Measurements from ENCODE around the gene PTGES.
"Not testable (repeated sequence)": the region's sequence is repeated elsewhere in the genome, so short reads cannot be mapped to it uniquely, and the experiment has no call there.

Gene PTGES

GRCh38 chr9:129769669-129770068, 16.8 kb upstream of the PTGES start:
- no peak for DNase-seq

GRCh38 chr9:129768486-129768885, 15.6 kb upstream of the PTGES start:
- no peak for DNase-seq

GRCh38 chr9:129765764-129766317, 13.0 kb upstream of the PTGES start:
- no peak for DNase-seq

DNA sequence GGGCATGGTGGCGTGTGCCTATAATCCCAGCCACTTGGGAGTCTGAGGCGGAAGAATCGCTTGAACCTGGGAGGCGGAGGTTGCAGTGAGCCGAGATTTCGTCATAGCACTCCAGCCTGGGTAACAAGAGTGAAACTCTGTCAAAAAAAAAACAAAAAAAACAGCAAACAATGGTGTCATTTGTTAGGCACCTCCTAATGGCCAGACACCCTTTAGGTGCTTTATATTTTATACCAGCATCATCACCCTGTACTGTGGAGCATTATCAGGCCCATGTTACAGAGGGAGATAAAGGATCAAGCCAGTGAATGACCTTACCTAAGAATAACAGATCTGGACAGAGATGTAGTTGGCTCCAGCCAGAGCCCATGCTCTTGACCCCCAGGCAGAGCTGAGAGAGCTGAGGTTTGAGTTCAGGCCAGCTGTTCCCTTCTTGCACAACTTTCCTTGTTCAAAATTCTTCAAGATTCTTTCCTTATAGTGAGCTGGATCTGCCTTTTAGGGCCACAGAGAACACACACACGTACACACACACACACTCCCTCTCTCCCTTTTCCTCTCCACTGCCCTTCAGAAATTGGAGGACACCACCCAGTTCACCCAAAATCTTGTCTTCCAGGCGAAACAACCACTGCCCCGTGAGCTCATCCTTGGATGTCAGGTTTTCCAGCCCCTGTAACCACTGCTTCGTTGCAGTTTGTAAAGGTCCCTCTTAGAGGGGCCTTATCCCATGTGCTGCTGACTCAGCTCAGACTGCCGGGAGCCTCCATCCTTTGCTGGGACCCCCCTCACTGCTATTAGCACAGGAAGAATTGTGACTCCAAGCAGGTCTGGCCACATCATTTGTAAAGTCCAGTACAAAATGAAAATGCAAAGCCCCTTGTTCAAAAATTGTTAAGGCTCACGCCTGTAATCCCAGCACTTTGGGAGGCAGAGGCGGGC, 10.4 kb upstream of the PTGES start:
- DNase-seq = no peak

- DNase-seq = not testable (repeated sequence)
Measured at GRCh38 chr9:129762370-129762984, 9.6 kb upstream of the PTGES start.

- no peak for DNase-seq
Measured at GRCh38 chr9:129761901-129762369, 9.1 kb upstream of the PTGES start.

DNA sequence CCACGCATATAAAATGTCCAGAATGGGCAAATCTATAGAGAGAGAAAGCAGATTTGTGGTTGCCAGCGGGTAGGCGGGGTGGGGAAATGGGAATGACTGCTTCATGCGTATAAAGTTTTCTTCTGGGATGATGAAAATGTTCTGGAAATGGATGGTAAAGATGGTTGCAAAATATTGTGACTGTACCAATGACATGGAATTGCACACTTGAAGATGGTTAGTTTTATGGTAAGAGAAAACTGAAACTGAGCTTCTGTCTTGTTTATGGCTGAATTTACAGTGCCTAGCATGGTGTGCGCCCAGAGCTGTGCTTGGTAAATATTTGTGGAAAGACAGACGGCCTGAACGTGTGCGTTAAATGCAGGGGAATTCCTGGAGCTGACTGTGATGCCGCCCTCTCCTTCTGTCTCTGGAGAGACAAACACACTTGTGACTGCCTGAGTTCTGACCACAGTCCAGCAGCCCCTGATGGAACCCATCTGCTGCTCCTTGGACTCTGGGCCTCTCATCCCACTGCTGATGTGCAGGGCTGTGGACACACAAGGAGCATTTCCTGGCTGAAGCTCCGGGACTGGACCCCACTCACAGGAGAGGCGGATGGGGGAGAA, 8.6 kb upstream of the PTGES start:
- DNase-seq = no peak

DNA sequence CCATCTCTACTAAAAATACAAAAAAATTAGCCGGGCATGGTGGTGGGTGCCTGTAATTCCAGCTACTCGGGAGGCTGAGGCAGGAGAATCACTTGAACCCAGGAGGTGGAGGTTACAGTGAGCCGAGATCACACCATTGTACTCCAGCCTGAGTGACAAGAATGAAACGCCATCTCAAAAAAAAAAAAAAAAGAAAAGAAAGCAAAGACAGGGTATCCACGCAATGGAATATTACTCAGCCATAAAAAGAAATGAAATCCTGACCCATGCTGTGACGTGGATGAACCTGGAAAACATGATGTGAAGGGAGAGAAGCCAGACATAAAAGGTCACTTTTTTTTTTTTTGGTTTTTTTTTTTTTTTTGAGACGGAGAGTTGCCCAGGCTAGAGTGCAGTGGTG, 7.9 kb upstream of the PTGES start:
- DNase-seq = not testable (repeated sequence)

- DNase-seq = no peak
Measured at GRCh38 chr9:129759804-129760502, 7.1 kb upstream of the PTGES start.

- DNase-seq = no peak
Measured at GRCh38 chr9:129759319-129759718, 6.5 kb upstream of the PTGES start.

DNA sequence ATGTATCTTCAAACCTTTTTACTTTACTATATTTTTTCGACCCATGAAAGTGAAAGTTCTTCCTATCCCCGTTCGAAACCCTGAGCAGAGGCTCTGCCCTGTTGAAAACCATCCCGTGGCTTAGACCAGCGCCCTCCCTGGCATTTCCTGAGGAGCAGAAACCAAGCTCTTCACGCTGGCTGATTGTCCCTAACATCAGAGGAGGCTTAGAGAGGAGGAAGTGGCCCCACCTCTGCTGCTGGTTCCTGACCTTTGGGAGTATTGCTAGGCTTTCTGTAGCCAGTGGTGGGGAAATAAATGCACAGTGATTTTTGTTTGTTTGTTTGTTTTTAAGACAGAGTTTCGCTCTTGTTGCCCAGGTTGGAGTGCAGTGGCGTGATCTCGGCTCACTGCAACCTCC, 4.2 kb upstream of the PTGES start:
- DNase-seq = peak; percentile 3

DNA sequence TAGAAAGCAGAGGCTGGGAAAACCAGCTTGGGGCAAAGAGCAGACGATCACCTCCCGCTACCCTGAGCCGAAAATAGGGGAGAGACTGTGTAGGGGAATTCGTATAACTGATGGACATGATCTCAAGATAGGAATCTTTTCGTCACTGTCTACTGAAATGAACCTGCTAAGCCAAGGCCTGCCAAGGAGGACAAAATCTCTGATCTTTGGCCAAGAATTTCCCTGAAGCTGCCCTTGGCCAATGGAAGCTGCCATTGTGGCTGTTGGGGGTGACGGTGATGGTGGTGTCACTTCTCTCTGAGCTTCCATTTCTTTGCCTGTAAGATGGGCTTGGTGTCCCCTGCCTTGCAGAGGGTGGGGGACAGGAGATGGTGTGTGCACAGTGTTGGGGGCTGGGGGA, 3.3 kb upstream of the PTGES start:
- no peak for DNase-seq

DNA sequence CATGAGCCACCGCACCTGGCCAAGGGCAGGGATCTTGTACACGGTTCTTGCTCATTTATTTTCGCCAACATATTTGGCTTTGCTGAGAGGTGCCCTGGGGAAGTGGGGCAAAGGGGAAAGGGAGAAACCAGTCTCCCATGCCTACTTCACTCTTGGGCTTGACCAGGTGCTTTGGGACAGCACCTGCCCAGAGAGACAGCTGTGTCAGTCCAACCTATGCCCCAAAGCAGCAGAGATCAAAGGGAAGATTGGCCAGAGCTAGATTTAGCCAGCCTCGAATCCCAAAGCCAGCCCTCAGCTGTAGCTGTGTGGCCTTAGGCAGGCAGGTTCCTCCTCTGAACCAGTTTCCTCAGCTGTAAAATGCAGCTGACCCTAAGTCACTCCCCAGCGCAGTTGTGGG, 2.3 kb upstream of the PTGES start:
- no peak for DNase-seq

GRCh38 chr9:129751841-129752801, 721 bp downstream of the PTGES start:
- DNase-seq = no peak

DNA sequence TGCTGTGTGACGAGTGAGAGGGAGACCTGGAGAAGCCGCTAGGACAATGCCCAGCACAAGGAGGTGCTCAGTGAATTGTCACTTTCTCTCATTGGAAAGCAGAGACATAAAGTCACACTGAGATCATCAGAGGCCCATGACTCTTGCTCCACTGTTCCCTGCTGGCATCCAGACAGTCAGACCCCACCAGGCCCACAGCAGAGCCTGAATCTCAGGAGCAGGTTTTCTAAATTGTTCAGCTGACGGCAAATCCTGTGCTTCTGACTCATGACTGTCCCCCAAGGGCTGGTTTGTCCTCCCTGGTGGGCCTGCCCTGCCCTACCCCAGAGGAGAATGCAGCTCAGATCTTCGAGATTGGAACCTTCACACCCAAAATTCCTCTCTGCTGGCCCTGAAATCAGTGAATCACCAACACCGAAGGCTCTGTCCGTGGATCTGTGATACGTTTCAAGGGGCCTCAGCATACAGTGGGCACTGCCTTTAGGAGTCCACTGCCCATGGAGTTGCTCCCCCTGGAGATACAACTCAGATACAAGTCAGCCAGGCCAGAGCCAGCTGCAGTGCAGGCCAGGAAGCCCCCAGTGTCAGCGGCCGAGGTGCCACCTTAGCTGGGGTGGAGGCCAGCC, 2.7 kb downstream of the PTGES start:
- DNase-seq = no peak

DNA sequence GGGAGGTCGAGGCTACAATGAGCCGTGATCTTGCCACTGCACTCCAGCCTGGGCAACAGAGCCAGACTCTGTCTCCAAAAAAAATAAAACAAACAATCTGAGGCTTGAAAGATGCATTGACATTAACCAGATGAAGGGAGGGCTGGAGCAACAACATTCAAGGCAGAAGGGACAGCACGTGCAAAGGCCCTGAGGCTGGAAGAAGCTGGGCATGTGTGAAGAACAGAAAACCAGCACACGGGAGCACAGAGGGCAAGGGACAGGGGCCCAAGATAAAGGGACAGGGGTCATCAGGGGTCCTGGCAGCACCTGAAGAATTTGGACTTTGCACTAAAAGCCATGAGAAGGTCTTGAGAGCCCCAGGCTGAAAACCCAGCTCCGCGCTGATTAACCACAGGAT, 3.3 kb downstream of the PTGES start:
- no peak for DNase-seq

DNA sequence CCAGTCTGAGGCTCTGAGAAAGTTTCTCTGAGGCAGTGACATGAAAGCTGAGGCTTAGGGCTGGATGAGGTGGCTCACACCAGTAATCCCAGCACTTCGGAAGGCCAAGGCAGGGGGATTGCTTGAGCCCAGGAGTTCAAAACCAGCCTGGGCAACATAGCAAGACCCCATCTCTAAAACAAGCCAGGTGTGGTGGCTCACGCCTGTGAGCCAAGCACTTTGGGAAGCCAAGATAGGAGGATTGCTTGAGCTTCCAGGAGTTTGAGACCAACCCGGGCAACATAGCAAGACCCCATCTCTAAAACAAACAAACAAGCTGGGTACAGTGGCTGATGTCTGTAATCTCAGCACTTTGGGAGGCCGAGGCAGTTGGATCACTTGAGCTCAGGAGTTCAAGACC, 3.8 kb downstream of the PTGES start:
- not testable (repeated sequence) for DNase-seq

GRCh38 chr9:129748249-129748648, 4.6 kb downstream of the PTGES start:
- DNase-seq = no peak

DNA sequence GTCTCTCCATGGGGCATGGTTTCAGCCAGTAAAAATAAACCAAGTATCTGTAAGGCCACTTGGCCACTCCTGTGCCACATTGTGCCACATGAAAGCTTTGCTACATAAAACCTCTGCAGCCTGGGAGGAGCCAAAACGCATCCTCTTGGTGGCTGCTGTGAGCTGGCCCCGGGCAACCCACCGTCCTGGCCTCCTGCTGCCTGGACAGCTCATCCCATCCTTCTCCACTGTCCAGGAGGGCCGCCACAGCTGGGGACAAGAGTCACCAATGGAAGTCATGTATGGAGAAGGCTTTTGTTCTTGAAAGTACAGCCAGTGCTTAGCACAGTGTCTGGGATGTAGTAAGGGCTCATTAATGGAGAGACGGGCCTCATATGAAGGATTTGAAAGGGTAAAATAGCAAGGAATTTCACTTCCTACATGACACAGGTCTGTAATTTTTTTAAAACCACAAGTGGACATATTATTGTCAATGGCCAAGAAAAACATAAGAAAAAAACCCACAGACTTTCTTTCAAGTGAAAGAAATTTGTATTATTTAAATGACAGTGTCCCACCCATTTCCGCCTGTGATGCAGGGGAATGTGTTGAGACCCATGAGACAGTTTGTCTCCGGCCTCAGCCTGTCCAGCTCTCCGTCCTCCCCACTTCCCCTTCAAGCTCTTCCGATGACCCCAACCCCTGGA, 6.6 kb downstream of the PTGES start:
- no peak for DNase-seq

DNA sequence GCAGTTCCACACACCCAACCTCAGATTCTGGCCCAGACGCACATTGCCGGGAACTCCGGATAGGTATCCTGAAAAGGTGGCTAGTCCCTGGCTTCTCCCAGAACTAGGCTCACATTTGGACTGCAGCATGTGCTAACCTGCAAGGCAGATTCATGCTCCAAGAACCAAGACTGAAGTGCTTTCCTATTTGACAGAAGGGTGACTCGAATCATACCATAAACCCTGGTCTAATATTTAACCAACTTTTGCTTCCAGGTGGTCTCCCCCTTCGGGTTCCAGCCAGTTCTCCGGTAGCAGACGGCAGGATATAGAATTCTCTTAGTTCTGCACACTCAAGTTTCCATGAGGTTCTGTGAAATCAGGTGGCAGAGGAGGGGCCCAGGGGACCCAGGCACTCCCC, 7.6 kb downstream of the PTGES start:
- no peak for DNase-seq

All from CD4-positive, alpha-beta T cell treated with Interleukin-4 for 4 hours (primary cell).